Epithelial cell of esophagus (primary cell): Measurements from ENCODE around the gene UBAP1.
A peak's percentile ranks its signal among the peaks of the same experiment; 100 is the strongest.

Experiments used
- DNase-seq: peaks from one replicate; pipeline ENCODE4 v3.0.0; 2010; ENCODE audit warnings: low read depth
- H3K4me3 ChIP-seq: 2 replicates; pipeline ENCODE4 v1.5.1; 2011; ENCODE audit warnings: mild to moderate bottlenecking, low read length, control low read depth
- TF ChIP-seq, protein P1 (sequence below): IDR thresholded peaks from 2 replicates; pipeline ENCODE4 v1.5.1; 2011; ENCODE audit warnings: low read depth, mild to moderate bottlenecking, low read length, control low read depth, inconsistent platforms; ENCODE audit not compliant: insufficient read depth; ENCODE audit errors: missing control alignments

UBAP1 gene

DNA sequence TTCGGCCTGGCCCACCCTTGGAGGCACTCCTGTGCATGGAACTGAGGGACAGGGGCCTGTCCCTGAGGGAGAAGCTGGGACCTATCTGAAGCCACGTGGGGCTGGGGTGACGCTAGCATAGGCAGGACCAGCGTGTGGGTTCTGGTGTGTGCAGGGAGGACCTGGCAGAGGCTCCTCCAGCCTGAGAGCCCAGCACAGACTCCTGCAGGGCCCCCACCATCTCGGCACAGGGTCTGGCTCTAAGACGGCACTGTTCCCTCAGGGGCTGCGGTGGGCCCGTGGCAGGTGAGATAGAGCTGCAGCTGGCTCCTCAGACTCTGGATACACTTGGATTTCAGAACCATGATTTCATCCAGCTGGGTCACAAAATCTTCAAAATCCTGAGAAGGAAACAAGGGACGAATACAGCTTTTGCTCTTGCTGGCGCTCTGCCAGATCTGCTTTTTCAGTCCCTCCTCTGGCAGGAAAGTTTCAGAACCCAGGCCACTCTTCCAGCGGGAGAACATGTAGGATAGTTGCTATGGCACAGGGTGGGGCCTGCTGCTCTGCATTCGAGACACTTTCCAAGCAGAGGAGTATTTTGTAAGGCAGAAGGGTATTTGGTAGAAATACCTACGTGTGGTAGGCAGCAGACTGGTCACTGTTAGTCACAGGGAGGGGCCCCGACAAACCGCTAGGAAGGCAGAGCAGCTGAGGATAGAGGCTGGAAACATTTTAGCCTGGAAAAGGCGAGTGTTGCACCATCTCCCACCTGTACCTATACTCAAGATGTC, 75.5 kb downstream of the UBAP1 start:
- DNase-seq = peak; percentile 97
- no peak overlapping the region for H3K4me3 ChIP-seq
- TF ChIP-seq, protein P1, sequence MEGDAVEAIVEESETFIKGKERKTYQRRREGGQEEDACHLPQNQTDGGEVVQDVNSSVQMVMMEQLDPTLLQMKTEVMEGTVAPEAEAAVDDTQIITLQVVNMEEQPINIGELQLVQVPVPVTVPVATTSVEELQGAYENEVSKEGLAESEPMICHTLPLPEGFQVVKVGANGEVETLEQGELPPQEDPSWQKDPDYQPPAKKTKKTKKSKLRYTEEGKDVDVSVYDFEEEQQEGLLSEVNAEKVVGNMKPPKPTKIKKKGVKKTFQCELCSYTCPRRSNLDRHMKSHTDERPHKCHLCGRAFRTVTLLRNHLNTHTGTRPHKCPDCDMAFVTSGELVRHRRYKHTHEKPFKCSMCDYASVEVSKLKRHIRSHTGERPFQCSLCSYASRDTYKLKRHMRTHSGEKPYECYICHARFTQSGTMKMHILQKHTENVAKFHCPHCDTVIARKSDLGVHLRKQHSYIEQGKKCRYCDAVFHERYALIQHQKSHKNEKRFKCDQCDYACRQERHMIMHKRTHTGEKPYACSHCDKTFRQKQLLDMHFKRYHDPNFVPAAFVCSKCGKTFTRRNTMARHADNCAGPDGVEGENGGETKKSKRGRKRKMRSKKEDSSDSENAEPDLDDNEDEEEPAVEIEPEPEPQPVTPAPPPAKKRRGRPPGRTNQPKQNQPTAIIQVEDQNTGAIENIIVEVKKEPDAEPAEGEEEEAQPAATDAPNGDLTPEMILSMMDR = no peak

DNA sequence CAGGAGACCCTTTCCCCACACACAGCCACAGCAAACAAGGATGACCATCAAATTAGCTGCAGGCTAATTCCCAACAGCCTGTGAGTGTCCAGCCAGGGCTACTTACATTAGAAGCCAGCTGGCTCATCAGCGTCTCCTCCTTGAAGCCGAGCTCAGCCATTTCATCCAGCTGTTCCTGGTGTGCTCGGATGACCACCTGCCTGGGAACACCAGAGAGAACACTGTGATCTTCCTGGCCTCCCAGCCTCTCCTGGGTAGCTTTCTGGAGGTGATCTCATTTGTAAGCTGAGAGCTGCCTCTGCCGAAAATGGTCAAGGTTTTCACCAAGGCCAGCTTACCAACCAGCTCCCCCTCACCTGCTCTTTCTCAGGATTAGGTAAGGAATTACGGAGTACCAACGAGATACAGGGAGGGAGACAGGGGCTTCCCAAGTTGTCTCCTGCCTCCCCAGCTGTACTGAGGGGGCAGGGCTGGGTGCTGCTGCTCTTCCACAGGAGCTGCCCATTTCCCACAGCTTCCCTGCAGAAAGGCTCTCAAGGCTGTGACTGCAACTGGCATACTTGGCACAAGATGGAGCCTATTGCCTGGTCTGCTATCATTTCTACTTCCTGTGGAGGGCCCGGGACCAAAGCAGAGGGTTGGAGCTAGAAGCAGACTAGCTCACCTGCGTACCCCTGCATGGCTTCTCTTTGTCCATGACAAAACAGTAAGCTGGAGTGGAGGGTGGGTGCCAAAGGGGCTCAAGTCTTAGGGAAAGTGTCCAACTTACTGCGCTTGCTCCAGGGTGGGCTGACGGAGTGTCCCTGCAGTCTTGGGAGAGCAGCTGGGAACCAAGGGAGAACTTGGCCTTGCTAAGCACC, 76.4 kb downstream of the UBAP1 start:
- TF ChIP-seq, protein P1 = no peak
- DNase-seq = no peak
- no peak overlapping the region for H3K4me3 ChIP-seq

DNA sequence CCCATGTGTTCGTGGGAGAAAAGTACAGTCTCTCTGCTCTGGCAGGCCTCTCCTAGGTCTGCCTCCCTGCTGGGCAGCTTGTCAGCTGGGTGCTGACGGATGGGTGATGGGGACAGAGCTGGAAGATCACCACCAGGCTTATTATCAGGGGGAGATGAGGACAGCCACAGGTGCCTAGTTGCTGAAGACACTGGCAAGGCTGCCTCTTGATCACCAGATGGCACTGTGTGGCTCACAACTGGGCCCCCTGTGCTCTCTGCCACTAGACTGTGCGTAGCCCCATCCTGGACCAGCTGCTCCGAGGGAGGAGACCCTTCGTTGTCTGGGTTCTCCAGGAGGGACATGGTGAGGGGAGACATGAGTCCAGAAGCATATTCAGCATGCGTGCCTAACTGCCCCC, 77.3 kb downstream of the UBAP1 start:
- no peak overlapping the region for H3K4me3 ChIP-seq
- DNase-seq = no peak
- TF ChIP-seq, protein P1 = peak; percentile 35

DNA sequence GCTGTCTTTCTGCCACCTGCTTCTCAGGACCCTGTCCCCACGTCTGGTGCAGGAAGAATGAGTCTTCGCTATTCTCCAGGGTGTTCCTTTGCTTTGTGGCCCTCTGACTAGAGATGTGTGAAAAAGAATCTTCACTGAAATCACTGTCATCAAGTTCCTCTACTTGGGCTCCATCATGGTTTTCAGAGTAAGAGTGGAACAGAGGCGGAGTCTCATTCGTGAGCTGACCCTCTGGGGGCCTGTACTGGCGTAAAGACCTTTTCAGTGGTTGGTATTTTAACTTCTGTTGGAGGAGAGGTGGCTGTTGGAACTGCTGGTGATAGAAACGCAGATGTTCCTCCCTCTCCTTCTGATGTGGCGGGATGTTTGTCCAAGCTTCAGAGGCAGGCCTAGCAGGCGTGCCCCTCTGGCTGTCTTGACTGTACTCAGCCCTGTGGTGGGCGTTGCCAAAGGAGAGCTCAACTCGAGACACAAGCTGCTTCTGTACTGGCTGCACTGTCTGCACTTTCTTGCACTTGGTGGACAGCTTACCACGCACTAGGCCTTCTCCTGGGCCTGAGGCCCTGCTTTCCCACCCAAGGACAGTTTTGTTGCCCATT, 78.2 kb downstream of the UBAP1 start:
- TF ChIP-seq, protein P1 = no peak
- DNase-seq = no peak
- no peak overlapping the region for H3K4me3 ChIP-seq

DNA sequence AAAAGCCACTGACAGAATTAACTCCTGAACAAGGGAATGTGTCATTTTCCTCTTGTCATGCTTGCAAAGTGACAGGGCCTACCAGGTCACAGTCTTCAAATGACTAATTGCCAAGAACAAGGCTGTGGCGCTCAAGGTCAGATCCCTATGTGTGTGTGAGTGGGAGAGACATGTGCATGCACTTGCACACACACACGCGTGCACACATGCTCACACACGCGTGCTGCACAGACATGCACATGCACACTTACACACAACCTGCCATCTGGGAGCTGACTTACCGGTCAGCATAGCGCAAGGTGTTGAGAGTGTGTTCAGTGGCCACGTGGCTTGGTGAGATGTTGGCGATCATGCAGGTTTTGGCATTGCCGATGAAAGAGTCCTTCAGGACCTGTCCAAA, 80.5 kb downstream of the UBAP1 start:
- no peak for DNase-seq
- TF ChIP-seq, protein P1 = no peak

DNA sequence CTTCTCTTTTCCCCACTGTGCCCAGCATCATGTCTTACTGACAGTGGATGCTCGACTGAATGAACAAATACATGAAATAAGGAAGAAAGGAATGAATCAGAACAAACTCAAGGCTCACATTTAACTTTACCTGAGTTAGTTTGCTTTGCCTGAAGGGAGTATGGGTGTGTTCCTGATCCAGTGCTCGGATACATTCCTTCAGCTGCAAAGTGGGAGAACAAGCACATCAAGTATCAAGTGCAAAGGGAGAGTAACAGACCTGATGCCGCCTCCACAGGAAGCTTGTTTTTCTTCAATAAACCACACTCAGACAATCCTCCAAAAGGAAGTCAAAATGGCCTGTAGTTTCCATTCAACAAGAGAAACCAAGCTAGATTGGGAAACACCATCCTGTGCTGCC, 84.1 kb downstream of the UBAP1 start:
- no peak overlapping the region for H3K4me3 ChIP-seq
- TF ChIP-seq, protein P1 = no peak
- peak; percentile 76 for DNase-seq

More for the DNA sequence above, 80.5 kb downstream of the UBAP1 start:
- no peak overlapping the region for H3K4me3 ChIP-seq
